DOHH2 (cell line): ENCODE data around the gene XKRX.

ENCODE experiments used
- EZH2phosphoT487 ChIP-seq: fragments of 200-600 bp; sonication (generic); IDR thresholded peaks from 2 replicates; pipeline ENCODE4 v1.6.1; 2017; ENCODE audit warnings: borderline replicate concordance, mild to moderate bottlenecking, antibody characterized with exemption, low read length, moderate library complexity, mixed read lengths
- TF ChIP-seq, protein P1 (sequence below): fragments of 200-600 bp; sonication (generic); IDR thresholded peaks from one replicate; pipeline ENCODE4 v1.5.1; 2014; ENCODE audit warnings: antibody characterized with exemption, mild to moderate bottlenecking, low read depth, low read length; ENCODE audit not compliant: poor library complexity, severe bottlenecking

DNA sequence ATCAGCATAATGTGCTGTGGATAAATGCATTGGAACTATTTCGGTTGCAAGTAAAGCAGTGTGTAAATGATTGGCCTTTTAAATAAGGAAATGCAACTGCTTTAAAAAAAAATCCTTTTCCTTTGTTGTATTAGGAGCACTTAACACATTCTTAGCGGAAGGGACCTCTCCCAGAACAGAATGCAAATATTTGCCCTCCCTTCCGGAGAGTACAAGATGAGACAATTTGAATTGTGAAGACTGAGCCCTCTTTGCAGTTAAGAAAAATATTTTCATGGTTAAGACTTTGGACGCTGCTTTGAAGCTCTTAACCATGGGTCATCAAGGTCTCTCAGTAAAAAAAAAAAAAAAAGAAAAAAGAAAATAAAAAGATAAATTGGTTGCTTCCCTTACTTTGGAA is 45.1 kb downstream of the XKRX start:
- TF ChIP-seq, protein P1, sequence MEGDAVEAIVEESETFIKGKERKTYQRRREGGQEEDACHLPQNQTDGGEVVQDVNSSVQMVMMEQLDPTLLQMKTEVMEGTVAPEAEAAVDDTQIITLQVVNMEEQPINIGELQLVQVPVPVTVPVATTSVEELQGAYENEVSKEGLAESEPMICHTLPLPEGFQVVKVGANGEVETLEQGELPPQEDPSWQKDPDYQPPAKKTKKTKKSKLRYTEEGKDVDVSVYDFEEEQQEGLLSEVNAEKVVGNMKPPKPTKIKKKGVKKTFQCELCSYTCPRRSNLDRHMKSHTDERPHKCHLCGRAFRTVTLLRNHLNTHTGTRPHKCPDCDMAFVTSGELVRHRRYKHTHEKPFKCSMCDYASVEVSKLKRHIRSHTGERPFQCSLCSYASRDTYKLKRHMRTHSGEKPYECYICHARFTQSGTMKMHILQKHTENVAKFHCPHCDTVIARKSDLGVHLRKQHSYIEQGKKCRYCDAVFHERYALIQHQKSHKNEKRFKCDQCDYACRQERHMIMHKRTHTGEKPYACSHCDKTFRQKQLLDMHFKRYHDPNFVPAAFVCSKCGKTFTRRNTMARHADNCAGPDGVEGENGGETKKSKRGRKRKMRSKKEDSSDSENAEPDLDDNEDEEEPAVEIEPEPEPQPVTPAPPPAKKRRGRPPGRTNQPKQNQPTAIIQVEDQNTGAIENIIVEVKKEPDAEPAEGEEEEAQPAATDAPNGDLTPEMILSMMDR = no peak
- TF ChIP-seq EZH2phosphoT487 = no peak
